WERI-Rb-1 (cell line): Measurements from ENCODE around the gene RAB3C.
"Not testable (repeated sequence)": the region's sequence is repeated elsewhere in the genome, so short reads cannot be mapped to it uniquely, and the experiment has no call there.

Experiments used
- DNase-seq: peaks from one replicate; pipeline ENCODE4 v3.0.0-alpha.2; 2020
- H3K27ac ChIP-seq: fragments of 250-450 bp; sonication (Bioruptor Pico); 2 replicates; pipeline ENCODE4 v1.5.1; 2020; ENCODE audit warnings: mild to moderate bottlenecking, moderate library complexity
- H3K27me3 ChIP-seq: fragments of 250-450 bp; sonication (Bioruptor Pico); 2 replicates; pipeline ENCODE4 v1.5.1; 2021; ENCODE audit warnings: mild to moderate bottlenecking, low read depth, moderate library complexity; ENCODE audit not compliant: insufficient read depth, severe bottlenecking
- H3K36me3 ChIP-seq: fragments of 250-450 bp; sonication (Bioruptor Pico); 2 replicates; pipeline ENCODE4 v1.5.1; 2020; ENCODE audit warnings: mild to moderate bottlenecking, moderate library complexity
- H3K4me3 ChIP-seq: 2 replicates; pipeline ENCODE4 v1.5.1; 2011; ENCODE audit warnings: low read depth, mild to moderate bottlenecking, control low read depth, low read length
- H3K9me3 ChIP-seq: fragments of 250-450 bp; sonication (Bioruptor Pico); 2 replicates; pipeline ENCODE4 v1.5.1; 2021; ENCODE audit warnings: mild to moderate bottlenecking, moderate library complexity; ENCODE audit not compliant: severe bottlenecking
- CTCF ChIP-seq: IDR thresholded peaks from 2 replicates; pipeline ENCODE4 v1.5.1; 2011; ENCODE audit warnings: low read depth, mild to moderate bottlenecking, control low read depth, inconsistent platforms, low read length

Gene RAB3C

GRCh38 chr5:58599217-58599616 is 16.3 kb downstream of the RAB3C start:
- DNase-seq = no peak
- Histone ChIP-seq H3K9me3 (no peaks in the 10 kb centered on the region), H3K4me3 (no peak overlapping the region), H3K36me3 (no peaks in the 10 kb centered on the region), H3K27me3 (no peaks in the 10 kb centered on the region), H3K27ac (no peak overlapping the region)
- TF ChIP-seq CTCF = no peak

- not testable (repeated sequence) for H3K27me3 ChIP-seq, DNase-seq
These were observed 17.7 kb downstream of the RAB3C start for GRCh38 chr5:58600613-58601012.

GRCh38 chr5:58602889-58603288 is 20.0 kb downstream of the RAB3C start:
- not testable (repeated sequence) for DNase-seq, H3K27me3 ChIP-seq, H3K36me3 ChIP-seq, H3K4me3 ChIP-seq, H3K27ac ChIP-seq, H3K9me3 ChIP-seq

More at GRCh38 chr5:58600613-58601012, 17.7 kb downstream of the RAB3C start:
- not testable (repeated sequence) for H3K27ac ChIP-seq, H3K9me3 ChIP-seq, H3K36me3 ChIP-seq, H3K4me3 ChIP-seq

GRCh38 chr5:58606064-58606463 is 23.2 kb downstream of the RAB3C start:
- Histone ChIP-seq H3K27me3 (no peaks in the 10 kb centered on the region), H3K4me3 (no peak overlapping the region), H3K27ac (no peak overlapping the region), H3K36me3 (no peaks in the 10 kb centered on the region), H3K9me3 (no peaks in the 10 kb centered on the region)
- TF ChIP-seq CTCF = no peak
- no peak for DNase-seq

- no peak for DNase-seq
- H3K27ac ChIP-seq = no peak overlapping the region
These were observed 33.1 kb downstream of the RAB3C start for GRCh38 chr5:58615972-58616371.

GRCh38 chr5:58617241-58617640 is 34.4 kb downstream of the RAB3C start:
- no peak for TF ChIP-seq CTCF
- H3K9me3 ChIP-seq = no peaks in the 10 kb centered on the region
- H3K36me3 ChIP-seq = no peaks in the 10 kb centered on the region
- no peaks in the 10 kb centered on the region for H3K27me3 ChIP-seq
- no peak for DNase-seq
- no peak overlapping the region for H3K27ac ChIP-seq
- H3K4me3 ChIP-seq = no peak overlapping the region

More at GRCh38 chr5:58615972-58616371, 33.1 kb downstream of the RAB3C start:
- no peak overlapping the region for H3K4me3 ChIP-seq
- H3K27me3 ChIP-seq = no peaks in the 10 kb centered on the region
- no peak for TF ChIP-seq CTCF
- H3K36me3 ChIP-seq = no peaks in the 10 kb centered on the region
- no peaks in the 10 kb centered on the region for H3K9me3 ChIP-seq

GRCh38 chr5:58620336-58620735 is 37.5 kb downstream of the RAB3C start:
- Histone ChIP-seq H3K4me3 (no peak overlapping the region), H3K36me3 (no peaks in the 10 kb centered on the region), H3K9me3 (no peaks in the 10 kb centered on the region), H3K27me3 (no peaks in the 10 kb centered on the region), H3K27ac (no peak overlapping the region)
- DNase-seq = no peak
- no peak for TF ChIP-seq CTCF
